VCaP (cell line): ENCODE measurements around the gene HCRTR2.

Experiments used
- H3K27ac ChIP-seq: fragments of 450-650 bp; 2 replicates; pipeline ENCODE4 v1.5.1; 2017
- TF ChIP-seq, protein P1 (sequence below): fragments of 450-650 bp; conservative IDR thresholded peaks from 2 replicates; pipeline ENCODE4 v1.5.1; 2017; ENCODE audit warnings: mild to moderate bottlenecking, moderate library complexity

HCRTR2 gene

GRCh38 chr6:55174211-55175026, at the start of gene HCRTR2:
TSS of gene HCRTR2 (plus strand) at chr6:55174515. CDS start at chr6:55174588, 73 bp downstream.
- no peak within 1 kb of the TSS for H3K27ac ChIP-seq
- TF ChIP-seq, protein P1, sequence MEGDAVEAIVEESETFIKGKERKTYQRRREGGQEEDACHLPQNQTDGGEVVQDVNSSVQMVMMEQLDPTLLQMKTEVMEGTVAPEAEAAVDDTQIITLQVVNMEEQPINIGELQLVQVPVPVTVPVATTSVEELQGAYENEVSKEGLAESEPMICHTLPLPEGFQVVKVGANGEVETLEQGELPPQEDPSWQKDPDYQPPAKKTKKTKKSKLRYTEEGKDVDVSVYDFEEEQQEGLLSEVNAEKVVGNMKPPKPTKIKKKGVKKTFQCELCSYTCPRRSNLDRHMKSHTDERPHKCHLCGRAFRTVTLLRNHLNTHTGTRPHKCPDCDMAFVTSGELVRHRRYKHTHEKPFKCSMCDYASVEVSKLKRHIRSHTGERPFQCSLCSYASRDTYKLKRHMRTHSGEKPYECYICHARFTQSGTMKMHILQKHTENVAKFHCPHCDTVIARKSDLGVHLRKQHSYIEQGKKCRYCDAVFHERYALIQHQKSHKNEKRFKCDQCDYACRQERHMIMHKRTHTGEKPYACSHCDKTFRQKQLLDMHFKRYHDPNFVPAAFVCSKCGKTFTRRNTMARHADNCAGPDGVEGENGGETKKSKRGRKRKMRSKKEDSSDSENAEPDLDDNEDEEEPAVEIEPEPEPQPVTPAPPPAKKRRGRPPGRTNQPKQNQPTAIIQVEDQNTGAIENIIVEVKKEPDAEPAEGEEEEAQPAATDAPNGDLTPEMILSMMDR = no peak

- no peak overlapping the region for H3K27ac ChIP-seq
- TF ChIP-seq, protein P1 = no peak
These were observed 43.5 kb upstream of the HCRTR2 start for GRCh38 chr6:55130806-55131324.

DNA sequence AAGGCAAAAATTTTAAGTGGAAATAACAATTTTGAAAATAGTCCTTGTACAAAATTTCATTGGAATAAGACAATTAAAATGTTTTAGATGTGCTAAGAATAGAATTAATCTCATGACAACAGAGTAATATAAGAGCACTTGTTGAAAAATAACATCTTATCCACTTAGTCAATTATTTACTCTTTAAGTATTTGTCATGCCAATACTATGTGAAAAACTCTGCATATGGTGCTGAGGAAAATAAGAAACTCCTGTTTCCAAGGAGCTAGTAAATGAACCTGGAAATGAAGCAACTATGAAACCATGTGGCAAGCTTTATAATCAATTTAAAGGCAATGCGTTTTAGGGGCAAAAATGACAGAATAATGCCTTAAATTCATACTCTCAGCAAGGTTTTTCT, 42.7 kb upstream of the HCRTR2 start:
- TF ChIP-seq, protein P1 = no peak

DNA sequence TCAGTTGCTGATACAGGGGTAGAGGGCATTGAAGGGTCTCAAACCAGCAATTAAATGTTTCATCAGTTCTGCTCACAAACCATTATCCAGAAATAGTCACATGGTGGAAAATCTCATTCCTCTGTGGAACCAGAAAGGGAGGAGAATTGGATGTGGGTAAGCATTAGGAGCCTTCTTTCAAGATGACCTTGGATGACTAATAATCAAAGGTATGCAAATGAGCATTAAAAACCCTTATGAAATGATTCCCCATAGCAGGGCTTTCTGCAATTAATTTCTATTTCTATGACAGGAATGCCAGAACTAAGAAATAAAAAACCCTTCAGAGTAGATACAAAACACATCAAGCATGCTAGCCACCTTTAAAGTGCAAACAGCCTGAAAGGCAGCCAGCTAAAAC, 37.4 kb upstream of the HCRTR2 start:
- H3K27ac ChIP-seq = no peak overlapping the region
- TF ChIP-seq, protein P1 = no peak

More for the DNA sequence above, 42.7 kb upstream of the HCRTR2 start:
- no peak overlapping the region for H3K27ac ChIP-seq

- TF ChIP-seq, protein P1 = no peak
- H3K27ac ChIP-seq = no peak overlapping the region
These were observed 36.2 kb upstream of the HCRTR2 start for GRCh38 chr6:55137929-55138693.

DNA sequence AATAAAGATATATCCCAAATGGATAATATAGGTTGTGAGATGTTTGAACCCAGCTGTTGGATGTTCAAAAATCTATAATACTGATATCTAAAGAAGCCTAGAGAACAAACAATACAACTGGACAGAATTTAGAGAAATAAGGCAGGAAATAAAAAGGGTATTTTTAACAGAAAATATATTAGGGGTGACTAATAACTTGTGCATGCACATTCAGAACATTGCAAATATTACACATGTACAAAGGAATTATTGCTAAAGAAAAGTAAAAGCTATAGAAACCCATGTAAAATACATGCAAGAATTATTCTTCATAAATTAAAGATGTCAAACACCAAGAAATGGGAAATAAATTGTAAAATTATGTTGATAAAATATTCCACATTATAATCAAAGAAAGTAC, 32.7 kb upstream of the HCRTR2 start:
- TF ChIP-seq, protein P1 = no peak
- no peak overlapping the region for H3K27ac ChIP-seq

DNA sequence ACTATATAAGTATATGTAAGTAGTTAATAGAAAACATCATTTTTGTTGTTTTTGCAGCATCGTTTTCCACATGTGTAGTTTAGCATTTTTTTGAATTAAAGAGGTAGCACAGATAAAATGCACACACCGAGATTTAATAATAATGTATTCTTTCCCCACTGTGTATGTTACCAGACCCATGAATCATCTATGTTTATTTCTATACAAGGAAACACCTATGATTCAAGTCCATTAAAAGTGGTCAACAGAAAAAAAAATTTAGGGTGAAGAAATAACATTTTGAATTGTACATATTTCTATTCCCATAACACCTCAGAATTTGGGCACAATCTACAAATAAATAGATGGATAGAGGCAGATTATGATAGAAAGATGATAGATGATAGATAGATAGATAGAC, 31.7 kb upstream of the HCRTR2 start:
- TF ChIP-seq, protein P1 = no peak
- H3K27ac ChIP-seq = no peak overlapping the region
